OCI-LY7 (cell line): ENCODE data around the gene ZNRD2. TPM values are rescaled to one million over a fixed set of nuclear protein-coding genes. Genes with fewer than 3 reads are reported as not detected.

ENCODE experiments used
- BruUV-seq: library from RNA; stranded (reverse); fragments of 400-500 nt; replicated peaks from 2 replicates; lab custom pipeline; 2021; lab: Mats Ljungman, UMichigan
- CTCF ChIA-PET: fragments of 300-600 bp; sonication (Branson Sonifier 250); formaldehyde crosslinking; loops from one replicate; lab custom pipeline; 2022; ENCODE audit warnings: antibody characterized with exemption; ENCODE audit not compliant: unreplicated experiment; lab: Charles Lee
- POLR2A ChIA-PET: fragments of 300-600 bp; sonication (Branson Sonifier 250); formaldehyde crosslinking; loops from one replicate; lab custom pipeline; 2022; ENCODE audit warnings: antibody characterized with exemption; lab: Charles Lee
- DNase-seq: peaks from one replicate; pipeline ENCODE4 v3.0.0-alpha.2; 2015; ENCODE audit warnings: low spot score
- H2AFZ ChIP-seq: fragments of 200-600 bp; sonication (generic), shearing (Covaris generic); 2 replicates; pipeline ENCODE4 v1.6.1; 2014; ENCODE audit warnings: mild to moderate bottlenecking, antibody characterized with exemption, low read length, moderate library complexity
- H3K27ac ChIP-seq: fragments of 200-600 bp; sonication (generic); 2 replicates; pipeline ENCODE4 v1.5.1; 2014; ENCODE audit warnings: mixed run types, low read depth, mild to moderate bottlenecking, moderate library complexity, low read length, inconsistent platforms; ENCODE audit not compliant: poor library complexity, severe bottlenecking
- H3K36me3 ChIP-seq: fragments of 200-600 bp; sonication (generic); 2 replicates; pipeline ENCODE4 v1.6.1; 2014; ENCODE audit warnings: mild to moderate bottlenecking, antibody characterized with exemption, low read length, moderate library complexity, mixed read lengths; ENCODE audit not compliant: insufficient read depth
- H3K4me1 ChIP-seq: fragments of 200-600 bp; sonication (generic); 2 replicates; pipeline ENCODE4 v1.5.1; 2014; ENCODE audit warnings: mild to moderate bottlenecking, low read length; ENCODE audit not compliant: insufficient read depth, poor library complexity, severe bottlenecking
- H3K4me2 ChIP-seq: fragments of 200-600 bp; sonication (generic); 2 replicates; pipeline ENCODE4 v1.6.1; 2014; ENCODE audit warnings: mild to moderate bottlenecking, low read length
- H3K4me3 ChIP-seq: fragments of 200-600 bp; sonication (generic); 2 replicates; pipeline ENCODE4 v1.5.1; 2014; ENCODE audit warnings: mild to moderate bottlenecking, low read depth, low read length; ENCODE audit not compliant: poor library complexity, severe bottlenecking
- H3K79me2 ChIP-seq: fragments of 200-600 bp; sonication (generic); 2 replicates; pipeline ENCODE4 v1.6.1; 2016; ENCODE audit warnings: low read depth, mild to moderate bottlenecking, low read length, moderate library complexity, mixed read lengths; ENCODE audit not compliant: insufficient read depth
- H3K9me2 ChIP-seq: fragments of 200-600 bp; sonication (generic); 2 replicates; pipeline ENCODE4 v1.6.1; 2016; ENCODE audit warnings: mild to moderate bottlenecking, low read length, mixed read lengths; ENCODE audit not compliant: insufficient read depth
- H3K9me3 ChIP-seq: fragments of 200-600 bp; sonication (generic); 2 replicates; pipeline ENCODE4 v1.6.1; 2014; ENCODE audit warnings: mild to moderate bottlenecking, mixed run types, low read length, mixed read lengths
- H4K20me1 ChIP-seq: fragments of 200-600 bp; sonication (generic); 2 replicates; pipeline ENCODE4 v1.6.1; 2014; ENCODE audit warnings: mild to moderate bottlenecking, antibody characterized with exemption, low read length, moderate library complexity, mixed read lengths; ENCODE audit not compliant: insufficient read depth
- CTCF ChIP-seq: fragments of 200-600 bp; sonication (generic); conservative IDR thresholded peaks from 2 replicates; pipeline ENCODE4 v1.5.1; 2014; ENCODE audit warnings: mild to moderate bottlenecking, antibody characterized with exemption, low read length, moderate library complexity, mixed read lengths
- EZH2phosphoT487 ChIP-seq: fragments of 200-600 bp; sonication (generic); IDR thresholded peaks from 2 replicates; pipeline ENCODE4 v1.6.1; 2018; ENCODE audit warnings: low read depth, borderline replicate concordance, mild to moderate bottlenecking, mixed run types, antibody characterized with exemption, low read length, moderate library complexity, mixed read lengths
- intact Hi-C: fragments of 100-400 bp; cut with micrococcal nuclease; formaldehyde crosslinking; loops from one replicate; pipeline ENCODE4 v1.10.0; 2022; ENCODE audit not compliant: unreplicated experiment
- total RNA-seq, 2 experiments: library from RNA; depleted of rRNA in 1 of 2; stranded (reverse); fragments of >200 nt in 1 of 2; shearing (Covaris generic) in 1 of 2; gene quantifications; 2 replicates each; pipeline ENCODE4 v1.2.3, GENCODE V29; 2014 to 2022

The ZNRD2 gene
- total RNA-seq, 2 experiments from 2014 or later: 43.4 to 60.4 TPM

- intact Hi-C loops: no loop called here
- Histone ChIP-seq H3K4me1 (peaks cover 32% of the 10 kb centered on the region), H3K79me2 (peaks cover 23% of the 10 kb centered on the region; the same call in 1 of the 2 replicates), H3K36me3 (peaks cover 29% of the 10 kb centered on the region), H4K20me1 (no peaks in the 10 kb centered on the region), H3K9me2 (no peaks in the 10 kb centered on the region), H3K9me3 (no peaks in the 10 kb centered on the region), H3K27ac (no peak overlapping the region), H3K4me2 (no peak overlapping the region), H2AFZ (no peak overlapping the region), H3K4me3 (no peak overlapping the region)
- no peak for DNase-seq
- CTCF ChIA-PET: no interaction called here
- TF ChIP-seq CTCF (no peak), EZH2phosphoT487 (no peak)
- POLR2A ChIA-PET: no interaction called here
- BruUV-seq: no TSS peak
These were observed 39.4 kb downstream of the ZNRD2 start for GRCh38 chr11:65609665-65610064.

GRCh38 chr11:65610404-65610803 is 40.1 kb downstream of the ZNRD2 start:
- CTCF ChIA-PET: interaction anchor here (0.6 kb wide), 1 partner anchor 17 kb away, joined by 3 read pairs; no protein-coding TSS in a partner anchor
- peaks cover 23% of the 10 kb centered on the region; the same call in 1 of the 2 replicates for H3K79me2 ChIP-seq
- peaks cover 22% of the 10 kb centered on the region for H3K36me3 ChIP-seq

More at GRCh38 chr11:65610404-65610803, 40.1 kb downstream of the ZNRD2 start:
- POLR2A ChIA-PET: interaction anchor here (0.7 kb wide), 1 partner anchor 11 kb away, joined by 3 read pairs; no protein-coding TSS in a partner anchor
- no peak for DNase-seq
- intact Hi-C loops: no loop called here
- no peaks in the 10 kb centered on the region for H4K20me1 ChIP-seq
- H3K9me2 ChIP-seq: no peaks in the 10 kb centered on the region
- no peak overlapping the region for H3K4me2 ChIP-seq
- BruUV-seq: no TSS peak
- peaks cover 32% of the 10 kb centered on the region for H3K4me1 ChIP-seq
- H3K4me3 ChIP-seq: no peak overlapping the region
- TF ChIP-seq EZH2phosphoT487: no peak
- TF ChIP-seq CTCF: no peak
- no peaks in the 10 kb centered on the region for H3K9me3 ChIP-seq
- H2AFZ ChIP-seq: no peak overlapping the region
- H3K27ac ChIP-seq: no peak overlapping the region
